CD4-positive, alpha-beta T cell (primary cell): ENCODE measurements around the gene TUBB3. TPM values are rescaled to one million over a fixed set of nuclear protein-coding genes. Genes with fewer than 3 reads are reported as not detected.
"Not testable (repeated sequence)": the region's sequence is repeated elsewhere in the genome, so short reads cannot be mapped to it uniquely, and the experiment has no call there.

Experiments used
- ATAC-seq: fragments of 200-7000 bp; cut with Tn5 transposase; one replicate; pipeline ENCODE4 v1.10.0; 2022; ENCODE audit warnings: mild to moderate bottlenecking; ENCODE audit not compliant: poor library complexity
- CTCF ChIA-PET: fragments of 350-600 bp; sonication (Branson Sonifier 250); formaldehyde crosslinking; loops from one replicate; lab custom pipeline; 2021; ENCODE audit warnings: antibody characterized with exemption, inconsistent platforms; lab: Charles Lee
- POLR2A ChIA-PET: fragments of 350-600 bp; sonication (Branson Sonifier 250); formaldehyde crosslinking; loops from one replicate; lab custom pipeline; 2021; ENCODE audit warnings: antibody characterized with exemption, inconsistent platforms; lab: Charles Lee
- DNase-seq, 14 experiments: peaks; one replicate each; pipeline ENCODE4 v3.0.0-alpha.2; 2013 to 2020; ENCODE audit warnings: mixed read lengths in 2 of 14
- H3K27ac ChIP-seq, 2 donors: one replicate each; pipeline versions ENCODE4 v1.5.1 to v1.7.0; 2013; ENCODE audit warnings: low read length in 2 of 2, low read depth in 1 of 2, mild to moderate bottlenecking in 1 of 2
- H3K27me3 ChIP-seq, 2 experiments: 1 replicate in 1 of 2; 2 replicates in 1 of 2; pipeline versions ENCODE4 v1.6.1 to v1.7.0; 2013; ENCODE audit warnings: low read length in 2 of 2, control low read depth in 1 of 2, mild to moderate bottlenecking in 1 of 2, moderate library complexity in 1 of 2; ENCODE audit not compliant: insufficient read depth in 2 of 2, control insufficient read depth in 1 of 2
- H3K36me3 ChIP-seq: one replicate; pipeline ENCODE4 v1.6.1; 2013; ENCODE audit warnings: low read length, control low read depth; ENCODE audit not compliant: insufficient read depth
- H3K4me1 ChIP-seq: one replicate; pipeline ENCODE4 v1.6.1; 2013; ENCODE audit warnings: low read length, control low read depth; ENCODE audit not compliant: insufficient read depth
- H3K4me3 ChIP-seq: one replicate; pipeline ENCODE4 v1.5.1; 2013; ENCODE audit warnings: mild to moderate bottlenecking, low read length, moderate library complexity
- H3K9me3 ChIP-seq, 2 experiments: 1 replicate in 1 of 2; 2 replicates in 1 of 2; pipeline versions ENCODE4 v1.6.1 to v1.7.0; 2013; ENCODE audit warnings: low read length in 2 of 2, mild to moderate bottlenecking in 2 of 2, control low read depth in 1 of 2, moderate library complexity in 1 of 2; ENCODE audit not compliant: control insufficient read depth in 1 of 2, insufficient read depth in 1 of 2
- H3K27ac Mint-ChIP-seq: one replicate; pipeline ENCODE4 v1.8.0; 2020; ENCODE audit warnings: mixed read lengths
- H3K27me3 Mint-ChIP-seq: one replicate; pipeline ENCODE4 v1.8.0; 2021; ENCODE audit warnings: mixed read lengths
- H3K36me3 Mint-ChIP-seq: one replicate; pipeline ENCODE4 v1.8.0; 2021; ENCODE audit warnings: low read depth, mixed read lengths
- H3K4me1 Mint-ChIP-seq: one replicate; pipeline ENCODE4 v1.8.0; 2021; ENCODE audit warnings: low read depth, mixed read lengths
- H3K4me3 Mint-ChIP-seq: one replicate; pipeline ENCODE4 v1.8.0; 2020; ENCODE audit warnings: mild to moderate bottlenecking, mixed read lengths
- H3K9me3 Mint-ChIP-seq: one replicate; pipeline ENCODE4 v1.8.0; 2020; ENCODE audit warnings: mixed read lengths
- intact Hi-C, 2 experiments: fragments of 100-400 bp; cut with DNase I in 1 of 2; cut with micrococcal nuclease in 1 of 2; formaldehyde crosslinking; loops; one replicate each; pipeline versions ENCODE4 v1.15.1 to v1.9.0; 2023 to 2025; cut with DNase I, micrococcal nuclease
- total RNA-seq, 174 experiments: library from RNA in 2 of 174; stranded (reverse) in 2 of 174; gene quantifications; one replicate each; pipeline ENCODE4 v1.2.3 and lab custom pipeline; 2021 to 2026
- TF ChIP-seq, protein P1 (sequence below): fragments of 200-600 bp; IDR thresholded peaks from one replicate; pipeline ENCODE4 v1.8.0; 2022; ENCODE audit warnings: antibody characterized with exemption, mild to moderate bottlenecking

The TUBB3 gene
- total RNA-seq, 2 experiments from 2014 or later = 0.78 to 0.88 TPM

DNA sequence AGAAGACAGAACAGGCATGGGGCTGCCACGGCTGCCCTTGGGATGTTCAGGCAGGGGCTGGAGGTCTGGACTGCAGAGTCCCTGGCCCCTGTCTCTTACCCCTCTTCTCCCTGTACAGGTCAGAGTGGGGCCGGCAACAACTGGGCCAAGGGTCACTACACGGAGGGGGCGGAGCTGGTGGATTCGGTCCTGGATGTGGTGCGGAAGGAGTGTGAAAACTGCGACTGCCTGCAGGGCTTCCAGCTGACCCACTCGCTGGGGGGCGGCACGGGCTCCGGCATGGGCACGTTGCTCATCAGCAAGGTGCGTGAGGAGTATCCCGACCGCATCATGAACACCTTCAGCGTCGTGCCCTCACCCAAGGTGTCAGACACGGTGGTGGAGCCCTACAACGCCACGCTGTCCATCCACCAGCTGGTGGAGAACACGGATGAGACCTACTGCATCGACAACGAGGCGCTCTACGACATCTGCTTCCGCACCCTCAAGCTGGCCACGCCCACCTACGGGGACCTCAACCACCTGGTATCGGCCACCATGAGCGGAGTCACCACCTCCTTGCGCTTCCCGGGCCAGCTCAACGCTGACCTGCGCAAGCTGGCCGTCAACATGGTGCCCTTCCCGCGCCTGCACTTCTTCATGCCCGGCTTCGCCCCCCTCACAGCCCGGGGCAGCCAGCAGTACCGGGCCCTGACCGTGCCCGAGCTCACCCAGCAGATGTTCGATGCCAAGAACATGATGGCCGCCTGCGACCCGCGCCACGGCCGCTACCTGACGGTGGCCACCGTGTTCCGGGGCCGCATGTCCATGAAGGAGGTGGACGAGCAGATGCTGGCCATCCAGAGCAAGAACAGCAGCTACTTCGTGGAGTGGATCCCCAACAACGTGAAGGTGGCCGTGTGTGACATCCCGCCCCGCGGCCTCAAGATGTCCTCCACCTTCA, 11.7 kb downstream of the TUBB3 start:
- TF ChIP-seq, protein P1, sequence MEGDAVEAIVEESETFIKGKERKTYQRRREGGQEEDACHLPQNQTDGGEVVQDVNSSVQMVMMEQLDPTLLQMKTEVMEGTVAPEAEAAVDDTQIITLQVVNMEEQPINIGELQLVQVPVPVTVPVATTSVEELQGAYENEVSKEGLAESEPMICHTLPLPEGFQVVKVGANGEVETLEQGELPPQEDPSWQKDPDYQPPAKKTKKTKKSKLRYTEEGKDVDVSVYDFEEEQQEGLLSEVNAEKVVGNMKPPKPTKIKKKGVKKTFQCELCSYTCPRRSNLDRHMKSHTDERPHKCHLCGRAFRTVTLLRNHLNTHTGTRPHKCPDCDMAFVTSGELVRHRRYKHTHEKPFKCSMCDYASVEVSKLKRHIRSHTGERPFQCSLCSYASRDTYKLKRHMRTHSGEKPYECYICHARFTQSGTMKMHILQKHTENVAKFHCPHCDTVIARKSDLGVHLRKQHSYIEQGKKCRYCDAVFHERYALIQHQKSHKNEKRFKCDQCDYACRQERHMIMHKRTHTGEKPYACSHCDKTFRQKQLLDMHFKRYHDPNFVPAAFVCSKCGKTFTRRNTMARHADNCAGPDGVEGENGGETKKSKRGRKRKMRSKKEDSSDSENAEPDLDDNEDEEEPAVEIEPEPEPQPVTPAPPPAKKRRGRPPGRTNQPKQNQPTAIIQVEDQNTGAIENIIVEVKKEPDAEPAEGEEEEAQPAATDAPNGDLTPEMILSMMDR = no peak

DNA sequence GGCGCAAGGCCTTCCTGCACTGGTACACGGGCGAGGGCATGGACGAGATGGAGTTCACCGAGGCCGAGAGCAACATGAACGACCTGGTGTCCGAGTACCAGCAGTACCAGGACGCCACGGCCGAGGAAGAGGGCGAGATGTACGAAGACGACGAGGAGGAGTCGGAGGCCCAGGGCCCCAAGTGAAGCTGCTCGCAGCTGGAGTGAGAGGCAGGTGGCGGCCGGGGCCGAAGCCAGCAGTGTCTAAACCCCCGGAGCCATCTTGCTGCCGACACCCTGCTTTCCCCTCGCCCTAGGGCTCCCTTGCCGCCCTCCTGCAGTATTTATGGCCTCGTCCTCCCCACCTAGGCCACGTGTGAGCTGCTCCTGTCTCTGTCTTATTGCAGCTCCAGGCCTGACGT, 12.5 kb downstream of the TUBB3 start:
- H3K27me3 ChIP-seq, DNase-seq, H3K9me3 ChIP-seq, H3K27me3 Mint-ChIP-seq, H3K27ac Mint-ChIP-seq, H3K36me3 ChIP-seq, H3K9me3 Mint-ChIP-seq, H3K4me1 Mint-ChIP-seq, H3K4me1 ChIP-seq, POLR2A ChIA-PET, H3K27ac ChIP-seq, H3K4me3 Mint-ChIP-seq, CTCF ChIA-PET, ATAC-seq, intact Hi-C loops, H3K4me3 ChIP-seq, H3K36me3 Mint-ChIP-seq: not testable (repeated sequence)

More for the DNA sequence above, 11.7 kb downstream of the TUBB3 start:
- no peaks in the 10 kb centered on the region for H3K36me3 ChIP-seq
- no peak overlapping the region for H3K4me3 ChIP-seq
- H3K9me3 ChIP-seq = no peaks in the 10 kb centered on the region
- H3K27me3 ChIP-seq = peaks cover 0 to 2% of the 10 kb centered on the region in 2 experiments
- Mint-ChIP-seq H3K27me3 (peaks cover 11% of the 10 kb centered on the region), H3K27ac (no peak overlapping the region), H3K4me3 (no peak overlapping the region), H3K4me1 (no peaks in the 10 kb centered on the region), H3K36me3 (no peaks in the 10 kb centered on the region), H3K9me3 (no peaks in the 10 kb centered on the region)
- no peaks in the 10 kb centered on the region for H3K4me1 ChIP-seq
- CTCF ChIA-PET = no interaction called here
- H3K27ac ChIP-seq = no peak overlapping the region
- POLR2A ChIA-PET = no interaction called here
- no peak for DNase-seq
- ATAC-seq = no peak
- intact Hi-C loops = no loop called here

DNA sequence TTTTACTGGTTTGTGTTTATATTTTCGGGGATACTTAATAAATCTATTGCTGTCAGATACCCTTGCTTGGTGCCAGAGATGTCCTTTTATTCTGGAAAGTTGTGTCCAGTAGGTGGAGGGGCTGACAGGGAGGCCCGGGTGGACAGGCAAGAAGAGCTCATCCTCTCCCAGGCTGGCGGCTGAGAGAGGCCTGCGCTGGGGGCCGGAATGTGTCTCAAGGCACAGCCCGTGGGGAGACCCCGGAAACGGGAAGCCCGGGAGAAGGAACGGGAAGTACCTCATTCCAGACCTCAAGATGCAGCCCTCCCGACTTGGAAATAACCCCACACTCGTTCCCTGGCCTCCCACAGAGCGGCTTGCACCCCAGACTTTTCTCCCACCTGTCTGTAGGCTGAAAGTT, 12.9 kb downstream of the TUBB3 start:
- H3K27me3 Mint-ChIP-seq = peaks cover 6% of the 10 kb centered on the region
- Histone ChIP-seq H3K9me3 (no peaks in the 10 kb centered on the region), H3K4me1 (no peaks in the 10 kb centered on the region), H3K4me3 (no peak overlapping the region), H3K27ac (no peak overlapping the region), H3K27me3 (no peaks in the 10 kb centered on the region), H3K36me3 (no peaks in the 10 kb centered on the region)
- DNase-seq (no peak), ATAC-seq (no peak)
- ChIA-PET POLR2A (no interaction called here), CTCF (no interaction called here)
- no peaks in the 10 kb centered on the region for H3K9me3 Mint-ChIP-seq
- no peaks in the 10 kb centered on the region for H3K4me1 Mint-ChIP-seq
- H3K27ac Mint-ChIP-seq = no peak overlapping the region
- no peak overlapping the region for H3K4me3 Mint-ChIP-seq
- H3K36me3 Mint-ChIP-seq = no peaks in the 10 kb centered on the region
- TF ChIP-seq, protein P1 = no peak
- intact Hi-C loops = no loop called here
